Stimulated activated CD4-positive, alpha-beta T cell treated with anti-CD3 and anti-CD28 coated beads, TNF-alpha, amount 100 ng/mL, for 1 hour (primary cell): ENCODE data around the gene RGPD5.
"Not testable (repeated sequence)": the region's sequence is repeated elsewhere in the genome, so short reads cannot be mapped to it uniquely, and the experiment has no call there.

Experiments
- DNase-seq, 3 donors: peaks; one replicate each; pipeline ENCODE4 v3.0.0-alpha.2; 2020; ENCODE audit warnings: low read depth in 3 of 3, low spot score in 1 of 3

Gene RGPD5

DNA sequence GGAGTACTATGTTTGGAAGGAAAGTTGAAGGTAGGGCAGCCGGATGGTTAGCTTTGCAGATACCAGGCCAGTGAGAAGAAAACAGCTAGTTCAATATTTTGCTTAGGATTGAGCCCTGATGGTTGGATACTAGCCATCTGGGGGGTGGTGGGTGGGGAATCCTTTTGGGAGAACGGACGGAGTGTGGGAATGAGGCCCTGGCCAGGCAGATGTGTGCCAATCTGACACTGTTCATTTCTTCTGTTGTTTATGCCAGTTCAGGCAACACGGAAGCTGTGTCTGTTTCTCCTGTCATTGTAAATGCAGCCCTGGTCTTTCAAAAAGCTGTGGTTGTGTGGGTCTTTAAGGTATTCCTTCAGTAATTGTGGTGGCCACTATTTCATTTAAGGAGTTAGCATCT is 96.9 kb downstream of the RGPD5 start:
- DNase-seq: not testable (repeated sequence)

DNA sequence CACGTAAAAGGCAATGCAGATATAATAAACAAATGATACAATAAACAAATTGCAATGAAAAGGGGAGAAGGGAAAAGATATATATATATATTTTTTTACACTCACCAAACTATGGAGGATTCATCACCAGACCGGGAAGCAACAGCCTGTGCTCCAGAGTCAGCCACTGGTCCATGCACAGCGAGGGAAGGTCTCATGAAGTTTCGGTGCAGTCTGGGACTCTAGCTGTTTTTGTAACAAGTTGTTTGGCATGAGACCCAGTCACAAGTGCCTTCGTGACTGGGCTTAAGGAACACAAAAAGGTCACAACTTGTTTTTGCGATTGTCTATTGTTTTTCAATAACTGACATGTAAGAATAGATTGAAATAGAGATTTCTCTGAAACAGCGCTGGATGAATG is 99.6 kb downstream of the RGPD5 start:
- DNase-seq: not testable (repeated sequence)

DNA sequence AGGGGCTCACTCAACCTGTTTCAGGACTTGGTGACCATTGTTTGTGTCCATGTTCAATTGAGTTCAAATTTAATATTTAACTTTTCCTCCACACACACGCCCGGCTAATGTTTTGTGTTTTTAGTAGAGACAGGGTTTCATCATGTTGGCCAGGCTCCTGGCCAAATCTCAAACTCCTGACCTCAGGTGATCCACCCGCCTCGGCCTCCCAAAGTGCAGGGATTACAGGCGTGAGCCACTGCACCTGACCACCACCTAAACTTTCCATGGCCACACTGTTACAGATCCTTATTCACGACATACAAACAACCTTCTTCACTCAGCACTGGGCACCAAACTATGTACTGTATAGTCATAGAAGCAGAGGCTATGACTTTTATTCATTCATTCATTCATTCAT is 100.0 kb downstream of the RGPD5 start:
- DNase-seq: not testable (repeated sequence)

DNA sequence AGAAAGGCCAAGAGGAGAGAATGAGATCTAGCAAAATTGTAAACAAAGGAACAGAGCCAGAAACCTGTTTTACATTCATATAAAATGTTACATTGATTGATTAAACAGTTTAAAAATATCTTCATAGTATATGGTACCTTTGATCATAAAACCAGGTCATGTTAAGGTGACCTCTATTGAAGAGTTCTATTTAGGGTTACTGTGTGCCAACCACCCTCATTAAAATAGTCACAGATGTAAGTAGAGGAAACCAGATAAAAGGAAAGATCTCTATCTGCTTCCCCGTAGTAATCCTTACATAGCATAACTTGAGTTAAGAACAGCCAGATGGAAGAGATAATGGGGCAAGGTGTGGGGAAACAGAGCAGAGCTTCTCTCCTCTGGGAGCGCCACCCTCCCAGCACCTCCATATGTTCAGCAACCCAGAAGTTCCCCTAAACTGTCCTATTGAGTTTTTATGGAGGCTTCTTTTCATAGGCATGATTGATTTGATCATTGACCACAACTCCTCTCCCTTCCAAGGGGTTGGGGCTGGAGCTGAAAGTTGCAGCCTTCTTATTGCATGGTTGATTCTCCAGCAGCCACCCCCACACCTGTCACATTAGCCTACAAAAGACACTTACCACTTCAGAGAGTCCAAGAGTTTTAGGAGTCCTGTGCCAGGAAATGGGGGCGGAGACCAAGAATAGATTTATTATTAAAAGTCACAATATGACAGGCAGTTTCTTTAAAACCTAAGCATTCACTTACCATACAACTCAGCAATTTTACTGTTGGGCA is 101.2 kb downstream of the RGPD5 start:
- DNase-seq: not testable (repeated sequence)

DNA sequence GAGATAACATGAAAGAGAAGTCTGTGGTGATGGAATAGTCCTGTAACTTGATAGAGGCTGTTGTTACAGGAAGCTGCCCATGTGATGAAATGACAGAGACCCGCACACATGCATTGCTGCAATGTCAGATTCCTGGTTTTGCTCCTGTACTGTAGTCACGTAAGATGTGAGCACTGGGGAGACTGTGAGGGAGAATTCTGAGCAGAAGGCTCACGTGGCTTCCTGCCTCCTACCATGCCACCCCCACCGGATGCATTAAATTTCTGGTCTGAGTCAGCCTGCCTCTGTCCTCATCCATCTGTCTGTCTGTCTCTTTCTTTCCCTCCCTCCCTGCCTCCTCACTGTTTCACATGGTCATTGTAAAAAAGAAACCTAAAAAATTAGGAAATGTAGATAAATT is 102.1 kb downstream of the RGPD5 start:
- DNase-seq: not testable (repeated sequence)

DNA sequence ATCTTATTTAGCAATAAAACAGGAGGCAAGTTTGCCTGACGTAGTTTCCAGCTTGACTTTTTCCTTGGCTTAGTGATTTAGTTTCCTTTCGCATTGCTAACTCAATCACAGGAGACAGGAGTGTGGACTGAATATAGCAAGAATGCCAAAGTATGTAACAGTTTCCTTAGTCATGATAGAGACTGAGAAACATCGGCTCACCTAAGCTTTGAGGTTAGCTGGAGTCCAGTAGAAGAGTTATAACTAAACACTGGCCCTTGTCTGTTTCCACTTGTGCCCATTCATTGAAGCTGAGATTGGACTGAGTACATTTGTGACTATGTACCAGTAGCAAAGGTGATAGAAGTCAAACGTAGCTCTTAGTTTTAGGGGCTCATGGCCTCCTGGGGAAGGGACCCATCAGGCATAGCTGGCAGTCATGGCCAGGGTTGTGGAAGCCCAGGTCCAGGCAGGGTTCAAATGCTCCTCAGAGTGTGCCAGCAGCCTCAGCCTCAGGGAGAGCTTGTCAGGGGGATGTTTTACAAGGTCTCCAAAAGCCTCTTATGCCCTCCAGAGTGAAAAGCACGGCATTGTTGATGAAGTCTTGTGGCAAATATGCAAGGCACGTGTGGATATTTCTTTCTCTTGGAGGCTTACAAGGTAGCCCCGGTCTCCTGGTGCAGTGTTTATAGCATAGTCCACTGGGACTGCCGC is 103.8 kb downstream of the RGPD5 start:
- DNase-seq: not testable (repeated sequence)

DNA sequence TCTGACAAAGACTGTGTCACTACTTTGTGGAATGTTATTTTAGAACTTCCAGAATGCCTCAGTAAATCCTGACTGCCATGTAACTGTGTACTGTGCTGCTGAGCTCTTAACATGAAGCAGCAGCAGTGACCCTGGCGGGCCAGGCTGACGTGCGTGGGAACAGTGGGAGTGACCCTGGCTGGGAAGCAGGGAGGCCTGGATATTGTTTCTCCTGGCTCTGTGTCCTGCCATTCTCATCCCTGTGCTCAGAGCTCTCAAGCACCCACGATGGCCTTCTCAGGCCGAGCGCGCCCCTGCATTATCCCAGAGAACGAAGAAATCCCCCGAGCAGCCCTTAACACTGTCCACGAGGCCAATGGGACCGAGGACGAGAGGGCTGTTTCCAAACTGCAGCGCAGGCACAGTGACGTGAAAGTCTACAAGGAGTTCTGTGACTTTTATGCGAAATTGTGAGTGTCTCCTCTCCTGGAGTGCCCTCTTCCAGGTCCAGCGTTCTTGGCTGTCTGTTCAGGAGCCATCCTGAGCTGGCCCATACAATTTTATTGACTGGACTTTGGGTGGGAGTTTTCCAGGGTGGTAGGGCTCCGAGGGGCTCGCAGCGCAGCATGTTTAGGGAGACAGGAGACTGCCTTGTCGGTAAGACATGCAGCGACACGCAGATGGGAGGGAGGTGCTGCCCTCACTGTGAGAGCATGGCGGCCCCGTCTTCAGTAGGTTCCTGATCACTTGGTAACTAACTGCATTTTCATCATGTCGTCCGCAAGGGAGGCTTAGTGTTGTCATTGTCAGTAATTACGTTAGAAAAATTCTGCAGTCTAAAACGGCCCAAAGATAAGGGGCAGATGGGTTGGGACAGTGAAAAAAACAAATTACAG is 104.6 kb downstream of the RGPD5 start, which contains the start of gene LIMS3:
TSS of gene LIMS3 (plus strand) at position 227 of the 875 bp plus-strand sequence. CDS start at position 268, 41 bp downstream.
- not testable (repeated sequence) for DNase-seq

DNA sequence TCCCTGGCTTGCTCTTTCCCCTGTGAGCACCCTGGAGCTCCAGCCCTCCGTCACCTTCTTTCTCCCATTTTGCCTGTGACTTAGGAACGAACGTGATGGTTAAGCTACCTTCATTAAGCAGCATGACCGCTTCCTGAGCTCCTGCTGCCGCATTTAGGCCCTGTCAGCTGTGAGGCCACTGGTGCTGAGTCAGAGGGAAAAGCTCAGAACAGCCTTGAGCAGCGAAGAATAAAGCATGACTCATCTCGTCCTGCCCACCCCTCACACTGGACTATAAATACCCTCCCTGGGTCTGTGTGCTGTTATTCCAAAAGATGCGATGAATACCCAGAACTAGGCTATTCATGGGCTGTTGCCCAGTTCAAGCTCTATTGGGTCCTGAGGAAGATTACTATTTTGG is 111.7 kb downstream of the RGPD5 start:
- not testable (repeated sequence) for DNase-seq
